MCF 10A (cell line): Measurements from ENCODE around the gene MED13L. TPM values are rescaled to one million over a fixed set of nuclear protein-coding genes. Genes with fewer than 3 reads are reported as not detected.

Experiments
- BruUV-seq: library from RNA; stranded (reverse); fragments of 400-500 nt; replicated peaks from 2 replicates; lab custom pipeline; 2021; lab: Mats Ljungman, UMichigan
- CTCF ChIA-PET: fragments of 300-600 bp; sonication (Branson Sonifier 250); formaldehyde crosslinking; extraction: SDS; loops from one replicate; lab custom pipeline; 2021; ENCODE audit warnings: antibody characterized with exemption, inconsistent platforms; lab: Yijun Ruan, JAX
- POLR2A ChIA-PET: fragments of 300-600, 350-650 bp; sonication (Branson Sonifier 250); formaldehyde crosslinking; extraction: SDS; loops from one replicate; lab custom pipeline; 2020; ENCODE audit warnings: antibody characterized with exemption, inconsistent platforms; lab: Yijun Ruan, JAX
- DNase-seq: peaks from one replicate; pipeline ENCODE4 v3.0.0-alpha.2; 2018; ENCODE audit not compliant: unreplicated experiment
- H3K27ac Mint-ChIP-seq: one replicate; pipeline ENCODE4 v1.8.0; 2022; ENCODE audit warnings: mild to moderate bottlenecking, low read depth, mixed read lengths; ENCODE audit not compliant: unreplicated experiment
- H3K27me3 Mint-ChIP-seq: one replicate; pipeline ENCODE4 v1.8.0; 2022; ENCODE audit warnings: mixed read lengths; ENCODE audit not compliant: insufficient read depth, unreplicated experiment
- H3K36me3 Mint-ChIP-seq: one replicate; pipeline ENCODE4 v1.8.0; 2022; ENCODE audit warnings: mild to moderate bottlenecking, moderate library complexity, mixed read lengths; ENCODE audit not compliant: insufficient read depth, unreplicated experiment
- H3K4me1 Mint-ChIP-seq: one replicate; pipeline ENCODE4 v1.8.0; 2022; ENCODE audit warnings: mixed read lengths; ENCODE audit not compliant: insufficient read depth, unreplicated experiment
- H3K4me3 Mint-ChIP-seq: one replicate; pipeline ENCODE4 v1.8.0; 2022; ENCODE audit warnings: mild to moderate bottlenecking, moderate library complexity, mixed read lengths; ENCODE audit not compliant: unreplicated experiment
- H3K9me3 Mint-ChIP-seq: one replicate; pipeline ENCODE4 v1.8.0; 2022; ENCODE audit warnings: mixed read lengths; ENCODE audit not compliant: unreplicated experiment
- intact Hi-C: fragments of 100-400 bp; cut with micrococcal nuclease; formaldehyde crosslinking; loops from 2 replicates; pipeline ENCODE4 v1.14.1; 2022
- total RNA-seq: library from RNA; stranded (reverse); gene quantifications from 2 replicates; pipeline ENCODE4 v1.2.3, GENCODE V29; 2022
- TF ChIP-seq, protein P1 (sequence below): fragments of 200-600 bp; IDR thresholded peaks from one replicate; pipeline ENCODE4 v1.8.0; 2022; ENCODE audit warnings: antibody characterized with exemption, mild to moderate bottlenecking; ENCODE audit not compliant: unreplicated experiment

The MED13L gene
- total RNA-seq, 1 experiment from 2014 or later, result 91.6 TPM

GRCh38 chr12:116087962-116088361 lies 189.5 kb downstream of the MED13L start:
- intact Hi-C loops, result no loop called here
- Mint-ChIP-seq H3K9me3 (no peaks in the 10 kb centered on the region), H3K4me3 (no peak overlapping the region), H3K27me3 (no peaks in the 10 kb centered on the region), H3K4me1 (peaks cover 16% of the 10 kb centered on the region), H3K27ac (no peak overlapping the region), H3K36me3 (peaks cover 16% of the 10 kb centered on the region)
- BruUV-seq, result no TSS peak
- ChIA-PET POLR2A (no interaction called here), CTCF (no interaction called here)
- TF ChIP-seq, protein P1, sequence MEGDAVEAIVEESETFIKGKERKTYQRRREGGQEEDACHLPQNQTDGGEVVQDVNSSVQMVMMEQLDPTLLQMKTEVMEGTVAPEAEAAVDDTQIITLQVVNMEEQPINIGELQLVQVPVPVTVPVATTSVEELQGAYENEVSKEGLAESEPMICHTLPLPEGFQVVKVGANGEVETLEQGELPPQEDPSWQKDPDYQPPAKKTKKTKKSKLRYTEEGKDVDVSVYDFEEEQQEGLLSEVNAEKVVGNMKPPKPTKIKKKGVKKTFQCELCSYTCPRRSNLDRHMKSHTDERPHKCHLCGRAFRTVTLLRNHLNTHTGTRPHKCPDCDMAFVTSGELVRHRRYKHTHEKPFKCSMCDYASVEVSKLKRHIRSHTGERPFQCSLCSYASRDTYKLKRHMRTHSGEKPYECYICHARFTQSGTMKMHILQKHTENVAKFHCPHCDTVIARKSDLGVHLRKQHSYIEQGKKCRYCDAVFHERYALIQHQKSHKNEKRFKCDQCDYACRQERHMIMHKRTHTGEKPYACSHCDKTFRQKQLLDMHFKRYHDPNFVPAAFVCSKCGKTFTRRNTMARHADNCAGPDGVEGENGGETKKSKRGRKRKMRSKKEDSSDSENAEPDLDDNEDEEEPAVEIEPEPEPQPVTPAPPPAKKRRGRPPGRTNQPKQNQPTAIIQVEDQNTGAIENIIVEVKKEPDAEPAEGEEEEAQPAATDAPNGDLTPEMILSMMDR, result no peak
- no peak for DNase-seq

- no peak for DNase-seq
- ChIA-PET POLR2A (interaction anchor here (1.0 kb wide), 1 partner anchor 10 kb away, joined by 3 read pairs; no protein-coding TSS in a partner anchor), CTCF (no interaction called here)
- Mint-ChIP-seq H3K27me3 (no peaks in the 10 kb centered on the region), H3K4me1 (peaks cover 16% of the 10 kb centered on the region), H3K27ac (no peak overlapping the region), H3K4me3 (no peak overlapping the region), H3K36me3 (peaks cover 17% of the 10 kb centered on the region), H3K9me3 (no peaks in the 10 kb centered on the region)
- TF ChIP-seq, protein P1, result no peak
- intact Hi-C loops, result no loop called here
- BruUV-seq, result no TSS peak
These were observed 190.1 kb downstream of the MED13L start for GRCh38 chr12:116087399-116087798.

DNA sequence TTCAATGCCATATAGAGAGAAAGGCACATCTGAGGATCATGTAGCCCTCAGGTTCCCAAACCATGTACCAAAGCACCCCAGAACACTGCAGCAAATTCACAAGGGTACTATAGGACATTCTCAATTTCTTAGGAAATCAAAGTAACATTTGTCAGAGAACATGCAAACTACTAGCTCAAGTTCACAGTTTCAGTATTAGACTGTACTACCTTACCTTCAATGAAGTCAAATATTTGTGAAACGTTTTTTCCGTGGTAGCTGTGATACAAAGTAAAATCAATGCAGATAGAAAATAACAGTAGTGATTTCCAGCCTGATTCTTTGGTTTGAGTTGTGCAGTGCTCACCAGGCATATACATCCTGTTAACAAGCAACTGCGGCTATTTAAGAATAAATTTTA lies 197.1 kb downstream of the MED13L start:
- Mint-ChIP-seq H3K4me1 (peaks cover 10% of the 10 kb centered on the region), H3K36me3 (peaks cover 4% of the 10 kb centered on the region), H3K27me3 (no peaks in the 10 kb centered on the region), H3K4me3 (no peak overlapping the region), H3K27ac (no peak overlapping the region), H3K9me3 (no peaks in the 10 kb centered on the region)
- BruUV-seq, result no TSS peak
- CTCF ChIA-PET, result interaction anchor here (0.9 to 2.2 kb wide), 2 partner anchors 10 to 13 kb away, joined by 3 to 11 read pairs; no protein-coding TSS in a partner anchor
- POLR2A ChIA-PET, result interaction anchor here (0.6 to 0.9 kb wide), 2 partner anchors 9 to 196 kb away, joined by 3 read pairs; no protein-coding TSS in a partner anchor
- TF ChIP-seq, protein P1, result no peak
- intact Hi-C loops, result no loop called here
- DNase-seq, result no peak

DNA sequence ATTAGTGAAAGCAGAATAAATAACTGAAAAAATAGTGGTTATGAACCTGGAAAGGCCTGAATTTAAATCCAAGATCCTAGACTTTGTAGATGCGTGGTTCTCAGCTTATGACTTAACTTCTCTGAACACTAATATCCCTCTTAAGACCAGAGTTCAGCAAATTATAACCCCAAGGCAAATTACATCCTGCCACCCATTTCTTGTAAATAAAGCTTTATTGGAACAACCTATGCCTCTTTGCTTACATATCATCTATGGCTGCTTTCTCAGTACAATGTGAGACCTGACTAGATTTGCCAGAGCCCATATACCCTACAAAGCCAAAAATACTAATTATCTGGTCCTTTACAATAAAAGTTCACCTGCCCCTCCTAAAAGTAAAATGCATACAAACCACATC lies 199.1 kb downstream of the MED13L start:
- H3K9me3 Mint-ChIP-seq, result no peaks in the 10 kb centered on the region
- TF ChIP-seq, protein P1, result no peak
- CTCF ChIA-PET, result no interaction called here
- no peak overlapping the region for H3K4me3 Mint-ChIP-seq
- H3K4me1 Mint-ChIP-seq, result peaks cover 10% of the 10 kb centered on the region
- H3K27me3 Mint-ChIP-seq, result no peaks in the 10 kb centered on the region
- no peak for DNase-seq
- no peak overlapping the region for H3K27ac Mint-ChIP-seq
- POLR2A ChIA-PET, result no interaction called here
- intact Hi-C loops, result no loop called here
- peaks cover 4% of the 10 kb centered on the region for H3K36me3 Mint-ChIP-seq
- no TSS peak for BruUV-seq
